Left ventricle myocardium superior (tissue), 1 donor: ENCODE data around the gene ANKFY1. TPM values are rescaled to one million over a fixed set of nuclear protein-coding genes. Genes with fewer than 3 reads are reported as not detected.

Experiments
- ATAC-seq: fragments of 200-7000 bp; cut with Tn5 transposase; one replicate; pipeline ENCODE4 v1.9.1; 2020; ENCODE audit warnings: mild to moderate bottlenecking, moderate library complexity
- DNase-seq: peaks from one replicate; pipeline ENCODE4 v3.0.0-alpha.2; 2020
- intact Hi-C: fragments of 100-400 bp; cut with micrococcal nuclease; formaldehyde crosslinking; loops from one replicate; pipeline ENCODE4 v1.11.0; 2022
- total RNA-seq: library from RNA; stranded (reverse); fragmentation: NEBNext Ultra II Directional; extraction: Animal tissue kit (Norgen Biotek cat#: 25700); gene quantifications from one replicate; pipeline ENCODE4 v1.2.1, GENCODE V29; 2021
- donor health status: DM: no; HTN: yes; CAD: no; lungs with severe emphysema.

The ANKFY1 gene
- total RNA-seq, 1 donor from 2014 or later = 24.4 TPM

DNA sequence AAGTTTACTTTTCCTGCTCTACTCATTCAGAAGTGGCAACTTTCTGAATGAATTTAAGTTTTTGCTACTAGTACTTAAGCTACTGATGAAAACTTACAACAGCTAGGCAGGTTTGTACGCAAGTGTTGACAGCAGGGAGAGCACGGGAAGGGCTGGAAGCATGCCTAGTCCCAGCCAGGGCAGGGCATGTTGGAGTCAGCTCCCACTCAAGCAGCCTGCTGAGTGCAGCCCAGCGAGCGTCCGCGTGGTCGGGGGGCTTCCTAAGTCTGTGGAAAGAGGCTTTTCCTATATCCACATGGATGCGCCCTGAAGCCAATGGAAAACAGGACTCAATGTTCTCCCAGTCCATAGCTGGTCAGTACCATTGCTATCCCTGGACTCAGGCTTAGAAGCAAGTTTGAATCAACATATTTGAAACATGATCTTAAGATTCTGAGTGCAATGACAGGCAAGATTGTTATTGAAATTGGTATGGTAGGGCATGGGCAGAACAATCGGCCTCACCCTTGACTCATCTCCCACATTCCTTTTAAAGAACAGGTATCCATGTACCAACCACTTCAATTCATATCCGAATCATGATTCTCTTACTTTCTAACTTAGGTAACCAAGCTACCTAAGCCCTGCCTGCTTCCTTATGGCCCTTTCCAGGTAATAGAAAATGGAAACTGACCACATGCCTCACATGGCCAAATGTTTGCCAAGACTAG lies 98.3 kb downstream of the ANKFY1 start:
- ATAC-seq = peak; percentile 72
- intact Hi-C loops = no loop called here
- peak; percentile 78 for DNase-seq

DNA sequence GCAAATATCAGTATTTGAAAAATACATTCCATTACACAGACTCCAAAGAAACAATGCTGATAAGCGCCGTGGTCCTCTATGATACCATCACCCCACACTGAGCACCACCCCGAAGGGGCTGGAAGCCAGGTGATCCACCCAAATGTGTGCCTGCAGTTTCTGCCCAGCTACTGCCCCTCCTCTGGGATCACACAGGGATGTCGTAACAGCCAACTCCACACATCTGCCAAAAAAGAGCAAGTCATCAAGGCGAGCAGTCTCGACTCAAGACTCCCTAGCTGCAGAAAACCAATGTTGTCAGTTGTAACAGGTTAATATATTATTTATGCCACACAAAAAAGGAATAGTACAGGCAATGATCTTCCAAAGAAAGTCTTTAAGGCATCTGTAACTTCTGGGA lies 99.8 kb downstream of the ANKFY1 start:
- intact Hi-C loops = no loop called here
- DNase-seq (no peak), ATAC-seq (peak; percentile 35)

DNA sequence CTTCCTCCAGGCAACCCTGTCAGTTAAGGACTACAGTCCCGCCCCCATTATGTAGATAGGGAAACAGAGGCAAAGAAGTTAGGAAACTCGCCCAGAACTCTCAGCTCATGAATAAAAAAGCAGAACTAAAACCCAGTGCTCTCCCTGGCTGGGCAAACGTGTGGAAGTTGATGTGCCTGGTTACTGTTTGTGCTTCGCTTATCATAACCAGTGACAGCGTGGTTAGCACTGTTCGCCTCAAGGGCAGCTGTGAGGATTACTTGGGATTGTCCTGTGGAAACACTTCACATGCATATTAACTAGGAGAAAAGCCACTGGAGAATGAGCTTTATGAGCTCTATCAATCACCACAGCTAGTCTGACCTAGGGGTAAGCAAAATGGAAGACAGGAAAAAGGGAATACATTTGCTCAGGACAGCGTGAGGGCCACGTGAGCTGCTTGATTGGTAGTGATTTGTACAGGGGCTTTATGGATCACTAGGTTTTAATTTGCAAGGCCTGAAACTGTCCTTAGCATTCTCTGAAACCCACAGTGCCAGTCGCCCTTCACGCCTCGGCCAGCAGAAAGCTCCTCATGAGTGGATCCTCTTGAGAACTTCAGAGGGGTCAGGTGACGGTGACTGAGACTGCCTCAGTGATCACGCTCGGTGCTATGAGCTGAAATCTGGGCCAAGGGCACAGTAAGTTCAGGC lies 100.9 kb downstream of the ANKFY1 start:
- DNase-seq (peak; percentile 45), ATAC-seq (peak; percentile 70)
- intact Hi-C loops = no loop called here

DNA sequence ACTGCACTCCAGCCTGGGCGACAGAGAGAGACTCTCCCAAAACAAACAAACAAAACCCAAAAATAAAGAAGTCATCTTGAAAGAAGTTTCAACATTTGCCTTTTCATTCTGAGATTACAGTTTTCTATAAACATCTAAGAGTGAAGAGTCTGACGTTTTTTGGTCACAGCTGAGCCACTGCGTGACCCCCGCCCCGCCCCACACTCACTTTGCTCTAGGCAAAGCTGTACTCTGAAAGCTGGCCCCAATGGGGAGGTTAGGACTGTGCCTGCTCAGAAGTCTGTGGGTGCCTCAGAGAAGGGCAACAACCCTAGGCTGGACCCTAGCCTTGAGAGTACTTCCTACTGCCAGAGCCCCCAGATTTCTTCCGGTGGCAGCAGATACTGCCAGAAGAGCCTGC lies 101.5 kb downstream of the ANKFY1 start:
- no peak for DNase-seq
- no peak for ATAC-seq
- intact Hi-C loops = no loop called here

DNA sequence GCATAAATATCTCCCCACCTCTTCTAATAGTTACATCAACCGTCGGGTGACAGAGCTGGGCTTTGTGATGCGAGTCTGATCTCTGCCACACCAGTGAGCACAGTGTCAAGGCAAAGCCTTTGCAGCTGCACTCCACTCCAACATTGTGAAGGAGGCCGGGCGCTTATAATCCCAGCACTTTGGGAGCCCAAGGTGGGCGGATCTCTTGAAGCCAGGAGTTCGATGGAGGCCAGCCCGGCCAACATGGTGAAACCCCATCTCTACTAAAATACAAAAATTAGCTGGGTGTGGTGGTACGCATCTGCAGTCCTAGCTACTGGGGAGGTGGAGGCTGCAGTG lies 101.8 kb downstream of the ANKFY1 start:
- intact Hi-C loops = no loop called here
- DNase-seq (no peak), ATAC-seq (no peak)

DNA sequence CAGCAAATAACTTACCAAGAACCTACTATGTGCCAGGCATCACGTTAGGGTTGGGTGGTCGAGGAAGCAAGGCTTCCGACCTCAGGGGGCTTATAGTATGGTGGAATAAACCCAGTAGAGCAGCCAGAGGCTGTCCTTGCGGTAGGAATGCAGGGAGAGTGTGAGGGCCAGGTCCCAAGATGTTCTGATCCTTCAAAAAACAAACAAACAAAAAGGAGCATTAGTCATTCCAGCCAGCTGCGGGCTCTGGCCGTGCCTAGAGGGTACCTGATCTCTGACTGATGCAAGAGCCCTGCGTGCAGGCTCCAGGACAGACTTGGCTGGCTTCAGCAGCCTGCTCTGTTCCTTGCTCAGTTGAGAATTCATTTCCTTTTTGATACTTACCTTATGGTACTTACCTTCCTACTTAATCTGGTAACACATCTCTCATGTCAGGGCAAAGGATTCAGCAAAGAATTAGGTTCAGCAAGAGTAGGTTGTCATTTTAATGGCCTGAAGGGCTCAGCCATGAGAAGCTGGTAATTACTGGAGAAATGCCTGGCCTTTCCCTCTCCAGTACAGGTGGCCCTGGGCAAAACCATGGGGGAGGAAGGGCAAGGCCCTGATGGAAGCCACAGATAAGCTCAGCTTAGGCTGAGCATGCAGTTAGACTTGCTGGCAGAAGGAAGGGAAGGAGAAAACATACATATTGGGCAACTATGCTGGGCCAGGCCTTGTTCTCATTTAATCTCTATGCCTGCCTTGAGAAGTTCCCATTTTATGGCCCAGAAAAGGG lies 102.4 kb downstream of the ANKFY1 start:
- DNase-seq (no peak), ATAC-seq (no peak)
- intact Hi-C loops = no loop called here

DNA sequence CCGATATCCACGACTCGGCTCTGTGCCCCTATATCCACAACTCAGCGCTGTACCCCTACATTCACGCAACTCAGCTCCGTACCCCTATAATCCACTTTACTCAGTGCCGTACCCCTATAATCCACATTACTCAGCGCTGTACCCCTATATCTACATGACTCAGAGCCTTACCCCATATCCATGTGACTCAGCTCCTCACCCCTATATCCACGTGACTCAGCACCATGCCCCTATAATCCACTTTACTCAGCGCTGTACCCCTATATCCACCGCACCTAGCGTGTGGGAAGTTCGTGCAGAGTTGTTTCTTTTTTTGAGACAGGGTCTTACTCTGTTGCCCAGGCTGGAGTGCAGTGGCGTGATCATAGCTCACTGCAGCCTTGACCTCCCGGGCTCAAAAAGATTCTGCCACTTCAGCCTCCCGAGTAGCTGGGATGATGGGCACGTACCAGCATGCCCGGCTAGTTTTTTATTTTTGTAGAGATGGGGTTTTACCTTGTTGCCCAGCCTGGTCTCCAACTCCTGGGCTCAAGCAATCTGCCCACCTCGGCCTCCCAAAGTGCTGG lies 103.4 kb downstream of the ANKFY1 start:
- ATAC-seq (no peak), DNase-seq (no peak)
- intact Hi-C loops = no loop called here

DNA sequence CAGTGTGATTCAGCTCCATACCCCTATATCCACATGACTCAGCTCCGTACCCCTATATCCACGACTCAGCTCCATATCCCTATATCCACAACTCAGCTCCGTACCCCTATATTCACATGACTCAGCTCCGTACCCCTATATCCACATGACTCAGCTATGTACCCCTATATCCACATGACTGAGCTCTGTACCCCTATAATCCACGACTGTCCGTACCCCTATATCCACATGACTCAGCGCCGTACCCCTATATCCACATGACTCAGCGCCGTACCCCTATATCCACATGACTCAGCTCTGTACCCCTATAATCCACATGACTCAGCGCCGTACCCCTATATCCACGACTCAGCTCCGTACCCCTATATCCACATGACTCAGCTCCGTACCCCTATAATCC lies 104.0 kb downstream of the ANKFY1 start:
- intact Hi-C loops = no loop called here
- ATAC-seq = no peak
- DNase-seq = no peak

DNA sequence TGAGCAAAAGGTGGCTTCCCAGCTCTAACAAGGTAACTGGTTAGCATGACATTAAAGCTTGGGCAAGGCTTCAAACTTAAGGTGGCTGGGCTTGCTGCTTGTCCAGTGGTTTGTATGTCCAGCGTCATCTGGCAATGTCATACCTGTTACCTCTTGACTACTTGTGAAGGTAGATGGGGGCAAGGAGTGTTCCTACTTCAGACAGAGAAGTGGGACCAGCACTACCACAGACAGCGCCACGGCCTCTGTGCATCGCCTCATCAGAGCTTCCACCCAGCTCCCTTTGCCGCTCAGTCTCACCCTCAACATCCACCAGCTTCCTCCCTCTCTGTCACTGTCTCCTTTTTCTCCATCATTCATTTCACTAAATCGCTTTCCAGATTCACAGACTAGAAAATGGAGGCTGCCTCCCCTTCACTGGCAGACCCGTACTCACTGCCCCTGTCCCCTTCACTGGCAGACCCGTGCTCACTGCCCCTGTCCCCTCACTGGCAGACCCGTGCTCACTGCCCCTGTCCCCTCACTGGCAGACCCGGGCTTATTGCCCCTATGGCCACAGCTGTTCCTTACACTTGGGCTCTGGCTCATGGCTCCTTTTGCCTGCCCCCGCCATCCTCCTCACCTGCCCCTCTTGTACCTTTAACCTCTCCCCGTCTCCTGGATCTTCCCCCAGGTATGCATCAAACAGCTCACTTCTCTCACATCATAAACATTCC lies 106.0 kb downstream of the ANKFY1 start:
- ATAC-seq (no peak), DNase-seq (no peak)
- intact Hi-C loops = no loop called here

DNA sequence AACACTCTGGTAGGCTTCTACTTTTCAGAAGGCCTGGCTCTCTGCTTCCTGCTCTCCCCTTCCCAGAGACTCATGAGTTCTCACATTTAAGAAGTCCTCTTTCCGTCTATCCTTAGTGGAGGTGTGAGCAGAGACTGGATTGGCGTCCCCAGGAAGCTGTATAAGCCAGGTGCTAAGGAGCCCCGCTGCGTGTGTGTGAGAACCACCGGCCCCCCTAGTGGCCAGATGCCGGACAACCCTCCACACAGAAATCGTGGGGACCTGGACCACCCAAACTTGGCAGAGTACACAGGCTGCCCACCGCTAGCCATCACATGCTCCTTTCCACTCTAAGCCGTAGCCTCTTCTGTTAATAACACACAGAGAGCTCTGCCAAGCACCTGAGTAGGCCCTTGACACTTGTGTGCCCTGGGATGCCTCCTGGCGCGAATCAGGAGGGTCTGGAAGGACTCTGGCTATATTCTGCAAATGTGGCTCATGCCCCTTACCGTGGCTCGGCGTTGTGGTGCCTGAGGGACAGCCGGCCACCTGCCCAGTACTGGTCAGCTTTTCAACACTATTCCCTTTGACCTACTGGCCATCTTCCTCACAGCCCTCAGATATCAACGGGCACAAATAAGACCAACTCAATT lies 106.9 kb downstream of the ANKFY1 start:
- peak; percentile 65 for ATAC-seq
- no peak for DNase-seq
- intact Hi-C loops = no loop called here

DNA sequence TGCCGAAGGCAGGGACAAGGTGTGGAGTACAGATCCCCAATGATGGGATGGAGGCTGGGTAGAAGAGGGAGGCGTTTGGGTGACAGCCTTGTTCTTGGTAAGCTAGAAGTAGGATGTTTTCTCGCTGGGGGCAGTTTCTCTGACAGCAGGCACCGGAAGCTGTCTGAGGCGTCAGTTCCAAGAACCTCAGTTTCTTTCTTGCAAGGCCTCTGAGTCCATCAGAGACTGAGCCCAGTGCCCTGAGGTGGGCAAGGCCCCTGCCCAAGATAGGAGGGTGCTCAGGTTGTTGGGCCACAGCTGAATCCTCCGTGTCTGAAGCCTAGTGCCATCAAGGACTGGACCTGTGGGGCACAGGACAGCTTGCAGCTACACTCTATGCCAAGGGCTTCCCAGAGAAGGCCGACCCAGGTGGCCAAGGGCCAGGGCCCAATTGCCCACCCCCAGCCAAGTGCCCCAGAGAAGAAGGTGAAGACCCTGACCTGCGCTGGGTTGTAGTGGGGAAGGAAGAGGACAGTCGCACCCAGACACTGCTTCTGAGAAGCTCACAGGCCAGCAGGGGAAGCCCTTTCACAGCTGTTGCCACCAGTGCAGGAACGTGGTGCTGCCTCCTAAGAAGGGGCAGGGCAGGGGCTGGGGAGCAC lies 107.7 kb downstream of the ANKFY1 start:
- DNase-seq = no peak
- no peak for ATAC-seq
- intact Hi-C loops = no loop called here

DNA sequence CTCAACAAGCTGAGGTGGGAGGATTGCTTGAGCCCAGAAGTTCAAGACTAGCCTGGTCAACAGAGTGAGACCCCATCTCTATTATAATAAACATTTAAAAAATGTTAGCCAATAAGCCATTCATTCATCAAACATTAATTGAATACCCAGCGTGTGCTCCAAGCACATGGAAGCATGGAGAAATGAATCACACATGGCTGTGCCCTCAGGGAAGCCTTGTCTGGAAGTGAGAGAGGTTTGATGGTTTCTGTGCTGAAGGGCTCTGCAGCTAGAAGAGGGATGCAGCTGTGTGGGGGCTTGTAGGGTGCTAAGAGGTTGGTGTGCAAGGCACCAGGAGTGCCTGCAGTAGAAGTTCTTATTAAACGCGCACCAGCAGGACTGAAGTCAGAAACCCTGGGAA lies 109.6 kb downstream of the ANKFY1 start:
- ATAC-seq (no peak), DNase-seq (no peak)
- intact Hi-C loops = no loop called here

DNA sequence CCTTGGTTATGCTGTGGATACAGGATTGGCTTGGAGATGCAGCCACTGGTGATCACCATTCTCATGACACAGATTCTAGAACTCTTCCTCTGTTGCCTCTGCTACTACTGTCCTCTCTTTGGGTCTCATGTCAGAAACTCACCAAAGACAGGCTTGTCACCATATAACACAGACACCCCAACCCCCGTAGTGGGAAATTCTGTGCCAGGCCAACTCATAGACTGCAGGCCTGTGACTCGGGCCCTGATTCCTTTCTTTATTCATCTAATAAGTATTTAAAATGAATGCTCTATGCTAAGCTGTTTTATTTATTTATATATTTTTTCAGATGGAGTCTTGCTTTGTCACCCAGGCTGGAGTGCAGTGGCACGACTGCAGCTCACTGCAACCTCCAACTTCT lies 111.3 kb downstream of the ANKFY1 start:
- intact Hi-C loops = no loop called here
- ATAC-seq (no peak), DNase-seq (no peak)

DNA sequence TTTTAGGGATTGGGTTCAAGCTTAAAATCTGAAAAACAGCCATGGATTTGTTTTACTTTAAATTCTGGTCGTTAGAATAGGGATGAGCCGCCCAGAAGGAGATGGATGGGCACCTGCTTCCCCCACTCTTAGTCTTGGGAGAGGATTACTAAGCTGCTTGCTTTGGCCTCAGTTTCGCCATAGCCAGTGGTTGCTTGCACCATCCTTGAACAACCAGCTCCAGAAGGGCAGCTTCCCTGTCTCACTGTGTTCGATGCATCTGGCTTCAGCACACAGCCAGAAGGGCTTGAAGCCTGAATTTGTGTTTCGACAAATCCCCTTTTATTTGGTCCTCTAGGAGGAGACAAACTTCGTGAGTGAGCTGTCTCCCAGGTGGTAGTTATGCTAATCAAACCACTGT lies 113.7 kb downstream of the ANKFY1 start:
- ATAC-seq (no peak), DNase-seq (no peak)
- intact Hi-C loops = no loop called here

DNA sequence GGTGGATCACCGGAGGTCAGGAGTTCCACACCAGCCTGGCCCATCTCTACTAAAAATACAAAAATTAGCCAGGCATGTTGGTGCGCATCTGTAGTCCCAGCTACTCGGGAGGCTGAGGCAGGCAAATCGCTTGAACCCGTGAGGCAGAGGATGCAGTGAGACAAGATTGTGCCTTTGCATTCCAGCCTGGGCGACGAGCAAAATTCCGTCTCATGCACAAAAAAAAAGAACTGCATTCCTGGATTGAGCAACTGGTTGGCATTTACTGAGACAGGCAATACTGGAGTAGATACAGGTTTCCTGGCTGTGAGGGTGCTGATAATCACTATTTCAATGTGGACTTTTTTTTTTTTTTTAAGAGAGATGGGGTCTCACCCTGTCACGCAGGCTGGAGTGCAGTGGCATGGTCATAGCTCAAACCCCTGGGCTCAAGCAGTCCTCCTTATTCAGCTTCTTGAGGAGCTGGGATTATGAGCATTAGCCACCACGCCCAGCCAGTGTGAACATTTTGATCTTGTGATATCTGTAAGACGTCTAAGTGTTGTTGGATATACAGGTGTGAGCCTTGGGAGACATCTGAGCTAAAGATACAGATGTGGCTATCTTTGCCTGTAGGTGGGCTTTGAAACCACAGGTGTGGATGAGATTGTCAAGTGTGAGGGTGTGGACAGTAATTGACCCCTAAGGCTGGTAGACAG lies 115.0 kb downstream of the ANKFY1 start:
- ATAC-seq = no peak
- DNase-seq = no peak
- intact Hi-C loops = no loop called here

DNA sequence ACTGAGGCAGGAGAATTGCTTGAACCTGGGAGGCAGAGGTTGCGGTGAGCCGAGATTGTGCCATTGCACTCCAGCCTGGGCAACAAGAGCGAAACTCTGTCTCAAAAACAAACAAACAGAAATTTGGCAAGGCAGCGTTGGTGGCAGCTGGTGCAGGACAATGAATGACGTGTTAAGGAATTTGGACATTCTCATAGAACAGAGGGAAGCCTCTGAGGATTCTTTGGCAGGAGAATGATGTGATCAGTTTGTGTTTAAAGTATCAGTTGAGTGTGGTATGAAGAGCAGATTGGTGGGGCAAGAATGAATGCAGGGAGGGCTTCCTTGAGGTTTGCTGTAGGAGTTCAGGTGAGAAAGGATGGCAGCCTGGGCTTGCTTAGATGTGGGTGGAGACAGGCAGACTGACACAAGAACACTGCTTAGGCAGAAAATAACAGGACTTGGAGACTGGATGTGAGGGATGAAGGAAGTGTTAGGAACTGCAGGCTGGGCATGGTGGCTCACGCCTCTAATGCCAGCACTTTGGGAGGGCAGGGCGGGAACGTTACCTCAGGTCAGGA lies 115.9 kb downstream of the ANKFY1 start:
- intact Hi-C loops = no loop called here
- no peak for ATAC-seq
- no peak for DNase-seq

DNA sequence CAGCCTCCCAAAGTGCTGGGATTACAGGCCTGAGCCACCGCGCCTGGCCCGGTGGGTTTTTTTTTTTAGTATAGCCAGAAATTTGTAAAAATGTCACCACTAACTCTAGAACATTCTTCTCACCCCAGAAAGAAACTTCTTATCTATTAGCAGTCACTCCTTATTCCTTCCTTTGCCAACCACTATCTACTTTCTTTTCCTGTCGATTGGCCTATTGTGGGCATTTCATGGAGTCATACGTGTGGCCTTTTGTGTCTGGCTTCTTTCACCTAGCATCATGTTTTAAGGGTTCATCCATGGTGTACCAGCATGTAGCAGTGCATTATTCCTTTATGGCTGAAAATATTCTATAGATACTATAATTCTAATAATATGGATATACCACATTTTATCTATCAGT lies 117.1 kb downstream of the ANKFY1 start:
- intact Hi-C loops = no loop called here
- DNase-seq (no peak), ATAC-seq (no peak)

DNA sequence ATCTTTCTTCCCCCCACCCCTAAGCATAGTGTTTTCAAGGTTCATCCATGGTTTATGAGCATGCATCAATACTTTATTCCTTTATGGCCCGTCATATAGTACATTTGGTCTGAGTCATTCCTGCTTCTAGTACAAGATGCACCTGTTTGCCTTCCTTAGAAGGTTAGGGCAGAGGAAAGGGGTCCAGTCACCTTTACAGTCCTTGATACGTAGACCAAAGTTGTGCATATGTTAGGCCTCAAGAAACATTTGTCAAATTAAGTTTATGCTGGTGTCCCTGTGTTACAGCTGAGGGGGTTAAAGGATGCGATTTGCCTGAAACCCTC lies 119.4 kb downstream of the ANKFY1 start:
- DNase-seq (no peak), ATAC-seq (no peak)
- intact Hi-C loops = no loop called here
